ENCODE data around the gene CPA2.

The CPA2 gene

GRCh38 chr7:130279906-130280305 is 13.2 kb downstream of the CPA2 start:
- no peak for DNase-seq (ENCODE audit: low read depth)

GRCh38 chr7:130281260-130281659 is 14.6 kb downstream of the CPA2 start:
- no peak for DNase-seq (ENCODE audit: low read depth)

- DNase-seq (ENCODE audit: low read depth) = no peak
These were observed 20.2 kb downstream of the CPA2 start for GRCh38 chr7:130286881-130287280.

- DNase-seq (ENCODE audit: low read depth) = no peak
These were observed 21.5 kb downstream of the CPA2 start for GRCh38 chr7:130288168-130288567.

- no peak for DNase-seq (ENCODE audit: low read depth)
These were observed 22.2 kb downstream of the CPA2 start for GRCh38 chr7:130288829-130289228.

- no peak for DNase-seq (ENCODE audit: low read depth)
These were observed 22.8 kb downstream of the CPA2 start for GRCh38 chr7:130289478-130289877.

GRCh38 chr7:130290745-130291144 is 24.1 kb downstream of the CPA2 start:
- no peak for DNase-seq (ENCODE audit: low read depth)

- DNase-seq (ENCODE audit: low read depth) = no peak
These were observed 26.1 kb downstream of the CPA2 start, which contains the start of gene CPA4 for GRCh38 chr7:130292682-130293257. TSS of gene CPA4 (plus strand) at chr7:130293161. CDS start at chr7:130293181, 20 bp downstream.

- no peak for DNase-seq (ENCODE audit: low read depth)
These were observed 26.9 kb downstream of the CPA2 start for GRCh38 chr7:130293521-130293920.

GRCh38 chr7:130294314-130294713 is 27.7 kb downstream of the CPA2 start:
- no peak for DNase-seq (ENCODE audit: low read depth)

GRCh38 chr7:130296221-130296951 is 29.7 kb downstream of the CPA2 start:
- DNase-seq (ENCODE audit: low read depth) = no peak

- DNase-seq (ENCODE audit: low read depth) = no peak
These were observed 31.2 kb downstream of the CPA2 start for GRCh38 chr7:130297628-130298543.

GRCh38 chr7:130298544-130299326 is 32.1 kb downstream of the CPA2 start:
- no peak for DNase-seq (ENCODE audit: low read depth)

- DNase-seq (ENCODE audit: low read depth) = no peak
These were observed 33.2 kb downstream of the CPA2 start for GRCh38 chr7:130299866-130300265.

GRCh38 chr7:130301501-130302020 is 34.9 kb downstream of the CPA2 start:
- DNase-seq (ENCODE audit: low read depth) = no peak

- no peak for DNase-seq (ENCODE audit: low read depth)
These were observed 36.0 kb downstream of the CPA2 start for GRCh38 chr7:130302649-130303048.

- DNase-seq (ENCODE audit: low read depth) = no peak
These were observed 36.5 kb downstream of the CPA2 start for GRCh38 chr7:130303127-130303526.

GRCh38 chr7:130303551-130303950 is 36.9 kb downstream of the CPA2 start:
- peak; percentile 5 for DNase-seq (ENCODE audit: low read depth)

GRCh38 chr7:130303982-130304381 is 37.3 kb downstream of the CPA2 start:
- no peak for DNase-seq (ENCODE audit: low read depth)

- no peak for DNase-seq (ENCODE audit: low read depth)
These were observed 38.2 kb downstream of the CPA2 start for GRCh38 chr7:130304878-130305277.

GRCh38 chr7:130305433-130306042 is 38.9 kb downstream of the CPA2 start:
- DNase-seq (ENCODE audit: low read depth) = no peak
